Measurements from ENCODE around the gene TTLL8.

DNA sequence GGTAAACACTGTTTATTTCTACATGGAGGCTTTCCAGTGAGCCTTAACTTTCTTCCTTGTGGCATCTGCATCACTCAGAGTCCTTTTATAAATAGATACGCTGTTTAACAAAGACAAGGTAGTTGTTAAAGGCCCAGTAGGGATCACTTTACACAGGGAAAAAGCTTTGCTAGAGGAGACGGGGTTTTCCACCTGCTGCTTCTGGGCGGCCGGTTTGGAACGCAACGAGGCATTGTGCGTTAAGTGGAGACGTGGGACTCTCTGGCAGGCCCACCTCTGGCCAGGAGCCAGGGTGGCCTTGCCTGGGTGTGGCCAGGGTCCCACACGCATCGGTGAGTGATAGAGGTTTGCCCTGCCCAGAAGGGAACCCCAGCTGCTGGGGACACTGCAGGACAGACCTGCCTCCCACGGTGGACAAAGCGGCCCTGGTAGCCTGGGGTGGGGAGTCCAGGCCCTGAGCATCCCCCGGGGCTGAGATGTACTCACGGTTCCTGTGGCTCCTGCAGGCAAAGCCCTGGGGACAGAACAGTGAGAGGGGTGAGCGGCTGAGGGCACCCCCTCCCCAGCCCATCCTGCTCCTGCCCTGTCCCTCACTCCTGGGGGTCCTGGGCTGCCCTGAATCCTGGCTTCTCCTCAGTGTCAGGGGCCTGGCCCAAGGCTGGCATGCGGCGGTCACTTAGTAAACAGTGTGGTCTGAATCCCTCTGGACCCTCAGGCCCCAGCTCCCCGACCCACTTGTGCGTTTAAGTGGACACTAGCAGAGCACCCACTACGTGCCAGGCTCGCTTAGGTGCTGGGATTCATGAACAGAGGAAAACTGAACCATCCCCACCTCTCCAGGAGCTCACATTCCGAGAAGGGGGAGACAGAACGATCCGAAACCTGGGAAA lies 49.7 kb downstream of the TTLL8 start:
- TF ChIP-seq, protein P1, sequence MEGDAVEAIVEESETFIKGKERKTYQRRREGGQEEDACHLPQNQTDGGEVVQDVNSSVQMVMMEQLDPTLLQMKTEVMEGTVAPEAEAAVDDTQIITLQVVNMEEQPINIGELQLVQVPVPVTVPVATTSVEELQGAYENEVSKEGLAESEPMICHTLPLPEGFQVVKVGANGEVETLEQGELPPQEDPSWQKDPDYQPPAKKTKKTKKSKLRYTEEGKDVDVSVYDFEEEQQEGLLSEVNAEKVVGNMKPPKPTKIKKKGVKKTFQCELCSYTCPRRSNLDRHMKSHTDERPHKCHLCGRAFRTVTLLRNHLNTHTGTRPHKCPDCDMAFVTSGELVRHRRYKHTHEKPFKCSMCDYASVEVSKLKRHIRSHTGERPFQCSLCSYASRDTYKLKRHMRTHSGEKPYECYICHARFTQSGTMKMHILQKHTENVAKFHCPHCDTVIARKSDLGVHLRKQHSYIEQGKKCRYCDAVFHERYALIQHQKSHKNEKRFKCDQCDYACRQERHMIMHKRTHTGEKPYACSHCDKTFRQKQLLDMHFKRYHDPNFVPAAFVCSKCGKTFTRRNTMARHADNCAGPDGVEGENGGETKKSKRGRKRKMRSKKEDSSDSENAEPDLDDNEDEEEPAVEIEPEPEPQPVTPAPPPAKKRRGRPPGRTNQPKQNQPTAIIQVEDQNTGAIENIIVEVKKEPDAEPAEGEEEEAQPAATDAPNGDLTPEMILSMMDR (IDR thresholded peaks at IDR 0.05), result no peak
- TF ChIP-seq POLR2A (IDR thresholded peaks at IDR 0.05), result no peak
